Astrocyte of the cerebellum (primary cell): ENCODE data around the gene THSD7B.

ENCODE experiments used
- DNase-seq: peaks from one replicate; pipeline ENCODE4 v3.0.0-alpha.2; 2011; ENCODE audit warnings: low read depth
- H3K4me3 ChIP-seq: 2 replicates; pipeline ENCODE4 v1.5.1; 2011; ENCODE audit warnings: mild to moderate bottlenecking, low read depth, low read length, moderate library complexity
- CTCF ChIP-seq: IDR thresholded peaks from 2 replicates; pipeline ENCODE4 v1.5.1; 2012; ENCODE audit warnings: low read length, low read depth, moderate library complexity, mild to moderate bottlenecking; ENCODE audit errors: missing control alignments
- in situ Hi-C: cut with HindIII; loops from 2 replicates; pipeline ENCODE4 v1.10.0; 2017; ENCODE audit warnings: low sequenced_read_pairs

THSD7B gene

GRCh38 chr2:136891100-136891499 is 125.8 kb downstream of the THSD7B start:
- DNase-seq, result no peak
- no peak overlapping the region for H3K4me3 ChIP-seq
- in situ Hi-C loops, result no loop called here
- no peak for TF ChIP-seq CTCF

- no peak overlapping the region for H3K4me3 ChIP-seq
- in situ Hi-C loops, result no loop called here
- TF ChIP-seq CTCF, result no peak
- DNase-seq, result no peak
These were observed 128.8 kb downstream of the THSD7B start for GRCh38 chr2:136894007-136894634.

GRCh38 chr2:136901732-136902131 is 136.4 kb downstream of the THSD7B start:
- in situ Hi-C loops, result no loop called here
- no peak for DNase-seq
- no peak for TF ChIP-seq CTCF
- H3K4me3 ChIP-seq, result no peak overlapping the region

GRCh38 chr2:136905779-136906178 is 140.4 kb downstream of the THSD7B start:
- no peak for DNase-seq
- in situ Hi-C loops, result no loop called here
- H3K4me3 ChIP-seq, result no peak overlapping the region
- no peak for TF ChIP-seq CTCF

GRCh38 chr2:136909777-136910176 is 144.4 kb downstream of the THSD7B start:
- in situ Hi-C loops, result no loop called here
- DNase-seq, result no peak
- H3K4me3 ChIP-seq, result no peak overlapping the region
- TF ChIP-seq CTCF, result no peak

GRCh38 chr2:136916131-136916530 is 150.8 kb downstream of the THSD7B start:
- H3K4me3 ChIP-seq, result no peak overlapping the region
- DNase-seq, result no peak
- TF ChIP-seq CTCF, result no peak
- in situ Hi-C loops, result no loop called here
